ENCODE data around the gene EHBP1.

DNA sequence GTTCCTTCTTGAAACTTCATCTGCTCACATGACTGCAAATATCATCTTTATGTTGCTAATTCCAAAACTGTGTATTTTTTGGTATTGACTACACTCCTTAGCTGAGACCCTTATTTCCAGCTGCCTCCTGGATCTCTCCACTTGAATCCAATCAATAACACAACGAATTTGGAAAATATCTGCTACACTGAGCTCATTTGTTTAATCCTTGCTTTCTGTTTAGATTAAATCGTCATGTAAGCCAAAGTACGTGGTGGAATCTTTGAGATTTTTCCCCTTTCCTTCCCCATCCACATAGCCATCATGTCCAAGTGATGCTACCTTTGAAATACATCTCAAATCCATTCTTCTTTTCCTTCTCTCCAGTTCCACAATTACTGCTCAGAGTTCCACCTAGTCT lies 360.8 kb downstream of the EHBP1 start:
- no peak for TF ChIP-seq CTCF (IDR thresholded peaks at IDR 0.05)
- TF ChIP-seq POLR2A (IDR thresholded peaks at IDR 0.05), result no peak
- no peak for TF ChIP-seq POLR2AphosphoS5 (IDR thresholded peaks at IDR 0.05)
